Choroid plexus epithelial cell (primary cell): ENCODE results near the gene ZNF783.
"Not testable (repeated sequence)": the region's sequence is repeated elsewhere in the genome, so short reads cannot be mapped to it uniquely, and the experiment has no call there.

Experiments used
- DNase-seq: peaks from one replicate; pipeline ENCODE4 v3.0.0-alpha.2; 2010; ENCODE audit warnings: low read depth
- H3K4me3 ChIP-seq: 2 replicates; pipeline ENCODE4 v1.5.1; 2011; ENCODE audit warnings: low read depth, mild to moderate bottlenecking, control low read depth, low read length, moderate library complexity
- CTCF ChIP-seq: conservative IDR thresholded peaks from 2 replicates; pipeline ENCODE4 v1.5.1; 2011; ENCODE audit warnings: low read depth, mild to moderate bottlenecking, control low read depth, inconsistent platforms, low read length, moderate library complexity

The ZNF783 gene

GRCh38 chr7:149240637-149241036 is 21.4 kb upstream of the ZNF783 start:
- peak overlapping the region; percentile 94 for H3K4me3 ChIP-seq
- DNase-seq = no peak
- no peak for TF ChIP-seq CTCF

- no peak for DNase-seq
- no peak for TF ChIP-seq CTCF
- H3K4me3 ChIP-seq = no peak overlapping the region
These were observed 20.3 kb upstream of the ZNF783 start for GRCh38 chr7:149241696-149242095.

- no peak overlapping the region for H3K4me3 ChIP-seq
- DNase-seq = no peak
- no peak for TF ChIP-seq CTCF
These were observed 16.8 kb upstream of the ZNF783 start for GRCh38 chr7:149245244-149245643.

GRCh38 chr7:149245744-149246143 is 16.3 kb upstream of the ZNF783 start:
- H3K4me3 ChIP-seq = no peak overlapping the region
- DNase-seq = no peak
- no peak for TF ChIP-seq CTCF

- no peak overlapping the region for H3K4me3 ChIP-seq
- TF ChIP-seq CTCF = no peak
- DNase-seq = no peak
These were observed 13.2 kb upstream of the ZNF783 start for GRCh38 chr7:149248777-149249176.

GRCh38 chr7:149250151-149250550 is 11.8 kb upstream of the ZNF783 start:
- not testable (repeated sequence) for DNase-seq, H3K4me3 ChIP-seq

- DNase-seq, H3K4me3 ChIP-seq: not testable (repeated sequence)
These were observed 10.5 kb upstream of the ZNF783 start for GRCh38 chr7:149251518-149251917.

- H3K4me3 ChIP-seq = no peak overlapping the region
- no peak for TF ChIP-seq CTCF
- DNase-seq = no peak
These were observed 9.6 kb upstream of the ZNF783 start for GRCh38 chr7:149252378-149252777.
